ENCODE results near the gene NR6A1. TPM values are rescaled to one million over a fixed set of nuclear protein-coding genes. Genes with fewer than 3 reads are reported as not detected.

Gene NR6A1
- total RNA-seq, 1 donor from 2014 or later: 63.8 TPM

DNA sequence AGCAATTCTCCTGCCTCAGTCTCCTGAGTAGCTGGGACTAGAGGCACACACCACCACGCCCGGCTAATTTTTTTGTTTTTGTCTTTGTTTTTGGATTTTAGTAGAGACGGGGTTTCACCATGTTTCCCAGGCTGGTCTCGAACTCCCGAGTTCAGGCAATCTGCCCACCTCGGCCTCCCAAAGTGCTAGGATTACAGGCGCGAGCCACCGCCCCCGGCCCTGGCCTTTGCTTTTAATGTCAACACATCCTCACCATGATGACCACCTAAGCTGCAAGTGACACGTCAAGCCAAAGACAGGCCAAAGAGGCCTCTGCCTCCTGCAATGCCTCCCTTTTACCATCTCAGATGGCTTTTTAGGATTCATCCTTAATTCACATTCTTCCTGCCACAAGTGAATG is 142.4 kb downstream of the NR6A1 start:
- H3K4me3 Mint-ChIP-seq (ENCODE audit: unreplicated experiment): no peak overlapping the region
- no peaks in the 10 kb centered on the region for H3K9me3 Mint-ChIP-seq (ENCODE audit: unreplicated experiment)
- peaks cover 7% of the 10 kb centered on the region for H3K4me1 Mint-ChIP-seq (ENCODE audit: unreplicated experiment)
- TF ChIP-seq, protein P1, sequence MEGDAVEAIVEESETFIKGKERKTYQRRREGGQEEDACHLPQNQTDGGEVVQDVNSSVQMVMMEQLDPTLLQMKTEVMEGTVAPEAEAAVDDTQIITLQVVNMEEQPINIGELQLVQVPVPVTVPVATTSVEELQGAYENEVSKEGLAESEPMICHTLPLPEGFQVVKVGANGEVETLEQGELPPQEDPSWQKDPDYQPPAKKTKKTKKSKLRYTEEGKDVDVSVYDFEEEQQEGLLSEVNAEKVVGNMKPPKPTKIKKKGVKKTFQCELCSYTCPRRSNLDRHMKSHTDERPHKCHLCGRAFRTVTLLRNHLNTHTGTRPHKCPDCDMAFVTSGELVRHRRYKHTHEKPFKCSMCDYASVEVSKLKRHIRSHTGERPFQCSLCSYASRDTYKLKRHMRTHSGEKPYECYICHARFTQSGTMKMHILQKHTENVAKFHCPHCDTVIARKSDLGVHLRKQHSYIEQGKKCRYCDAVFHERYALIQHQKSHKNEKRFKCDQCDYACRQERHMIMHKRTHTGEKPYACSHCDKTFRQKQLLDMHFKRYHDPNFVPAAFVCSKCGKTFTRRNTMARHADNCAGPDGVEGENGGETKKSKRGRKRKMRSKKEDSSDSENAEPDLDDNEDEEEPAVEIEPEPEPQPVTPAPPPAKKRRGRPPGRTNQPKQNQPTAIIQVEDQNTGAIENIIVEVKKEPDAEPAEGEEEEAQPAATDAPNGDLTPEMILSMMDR (IDR thresholded peaks at IDR 0.05; ENCODE audit: unreplicated experiment): no peak
- no peaks in the 10 kb centered on the region for H3K27me3 Mint-ChIP-seq (ENCODE audit: unreplicated experiment)
- no peak overlapping the region for H3K27ac Mint-ChIP-seq (ENCODE audit: unreplicated experiment)
- no peaks in the 10 kb centered on the region for H3K36me3 Mint-ChIP-seq (ENCODE audit: low read depth, unreplicated experiment)
- no peak for DNase-seq (ENCODE audit: low spot score)

DNA sequence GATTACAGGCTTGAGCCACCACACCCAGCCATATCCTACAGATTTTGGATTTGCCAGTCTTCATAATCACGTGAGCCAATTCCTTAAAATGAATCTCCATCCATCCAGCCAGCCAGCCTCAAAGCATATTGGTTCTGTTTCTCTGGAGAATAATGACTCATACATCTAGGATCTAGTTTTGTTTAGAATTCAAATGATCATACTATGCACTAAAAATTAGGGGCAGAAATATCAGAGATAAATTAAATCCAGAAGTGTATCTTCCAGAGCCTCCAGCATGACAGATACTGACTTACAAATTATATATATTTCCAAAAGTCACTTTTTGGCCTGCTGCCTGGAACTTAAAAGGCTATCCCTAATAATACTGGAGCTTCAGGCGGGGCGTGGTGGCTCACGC is 144.8 kb downstream of the NR6A1 start:
- TF ChIP-seq, protein P1 (IDR thresholded peaks at IDR 0.05; ENCODE audit: unreplicated experiment): no peak
- Mint-ChIP-seq H3K4me1 (ENCODE audit: unreplicated experiment) (peaks cover 16% of the 10 kb centered on the region), H3K36me3 (ENCODE audit: low read depth, unreplicated experiment) (no peaks in the 10 kb centered on the region), H3K4me3 (ENCODE audit: unreplicated experiment) (no peak overlapping the region), H3K9me3 (ENCODE audit: unreplicated experiment) (no peaks in the 10 kb centered on the region), H3K27me3 (ENCODE audit: unreplicated experiment) (peaks cover 3% of the 10 kb centered on the region), H3K27ac (ENCODE audit: unreplicated experiment) (no peak overlapping the region)
- no peak for DNase-seq (ENCODE audit: low spot score)

DNA sequence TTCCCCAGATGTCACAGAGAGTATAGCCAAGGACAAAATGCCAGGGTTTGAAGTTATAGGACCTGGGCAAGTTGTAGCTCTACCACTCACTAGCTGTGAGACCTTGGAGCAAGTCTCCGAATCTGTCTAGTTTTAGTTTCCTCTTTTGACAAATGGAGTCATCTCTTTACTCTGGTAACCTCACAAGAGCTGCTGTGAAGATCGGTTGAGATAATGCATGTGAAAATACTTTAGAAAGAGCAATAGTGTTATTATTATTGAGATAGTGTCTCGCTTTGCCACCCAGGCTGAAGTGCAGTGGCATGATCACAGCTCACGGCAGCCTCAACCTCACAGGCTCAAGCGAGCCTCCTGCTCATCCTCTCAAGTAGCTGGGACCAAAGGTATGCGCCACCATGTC is 146.0 kb downstream of the NR6A1 start:
- DNase-seq (ENCODE audit: low spot score): no peak
- TF ChIP-seq, protein P1 (IDR thresholded peaks at IDR 0.05; ENCODE audit: unreplicated experiment): no peak
- peaks cover 3% of the 10 kb centered on the region for H3K27me3 Mint-ChIP-seq (ENCODE audit: unreplicated experiment)
- H3K4me3 Mint-ChIP-seq (ENCODE audit: unreplicated experiment): no peak overlapping the region
- no peaks in the 10 kb centered on the region for H3K9me3 Mint-ChIP-seq (ENCODE audit: unreplicated experiment)
- peaks cover 16% of the 10 kb centered on the region for H3K4me1 Mint-ChIP-seq (ENCODE audit: unreplicated experiment)
- no peaks in the 10 kb centered on the region for H3K36me3 Mint-ChIP-seq (ENCODE audit: low read depth, unreplicated experiment)
- no peak overlapping the region for H3K27ac Mint-ChIP-seq (ENCODE audit: unreplicated experiment)

DNA sequence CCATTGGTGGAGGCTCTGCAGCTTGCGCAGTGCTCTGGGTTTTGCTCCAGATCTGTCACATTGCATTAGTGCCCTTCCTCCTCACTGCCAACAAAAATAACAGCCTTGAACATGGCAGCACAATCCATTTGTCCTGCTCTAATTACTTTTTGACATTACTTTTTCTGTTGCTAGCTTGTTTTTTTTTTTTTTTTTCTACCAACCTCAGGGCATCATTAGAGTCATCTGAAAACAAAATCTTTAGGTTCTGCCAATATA is 146.4 kb downstream of the NR6A1 start:
- Mint-ChIP-seq H3K36me3 (ENCODE audit: low read depth, unreplicated experiment) (no peaks in the 10 kb centered on the region), H3K4me1 (ENCODE audit: unreplicated experiment) (peaks cover 13% of the 10 kb centered on the region), H3K27ac (ENCODE audit: unreplicated experiment) (no peak overlapping the region), H3K4me3 (ENCODE audit: unreplicated experiment) (no peak overlapping the region), H3K27me3 (ENCODE audit: unreplicated experiment) (peaks cover 3% of the 10 kb centered on the region), H3K9me3 (ENCODE audit: unreplicated experiment) (no peaks in the 10 kb centered on the region)
- no peak for DNase-seq (ENCODE audit: low spot score)
- TF ChIP-seq, protein P1 (IDR thresholded peaks at IDR 0.05; ENCODE audit: unreplicated experiment): no peak

DNA sequence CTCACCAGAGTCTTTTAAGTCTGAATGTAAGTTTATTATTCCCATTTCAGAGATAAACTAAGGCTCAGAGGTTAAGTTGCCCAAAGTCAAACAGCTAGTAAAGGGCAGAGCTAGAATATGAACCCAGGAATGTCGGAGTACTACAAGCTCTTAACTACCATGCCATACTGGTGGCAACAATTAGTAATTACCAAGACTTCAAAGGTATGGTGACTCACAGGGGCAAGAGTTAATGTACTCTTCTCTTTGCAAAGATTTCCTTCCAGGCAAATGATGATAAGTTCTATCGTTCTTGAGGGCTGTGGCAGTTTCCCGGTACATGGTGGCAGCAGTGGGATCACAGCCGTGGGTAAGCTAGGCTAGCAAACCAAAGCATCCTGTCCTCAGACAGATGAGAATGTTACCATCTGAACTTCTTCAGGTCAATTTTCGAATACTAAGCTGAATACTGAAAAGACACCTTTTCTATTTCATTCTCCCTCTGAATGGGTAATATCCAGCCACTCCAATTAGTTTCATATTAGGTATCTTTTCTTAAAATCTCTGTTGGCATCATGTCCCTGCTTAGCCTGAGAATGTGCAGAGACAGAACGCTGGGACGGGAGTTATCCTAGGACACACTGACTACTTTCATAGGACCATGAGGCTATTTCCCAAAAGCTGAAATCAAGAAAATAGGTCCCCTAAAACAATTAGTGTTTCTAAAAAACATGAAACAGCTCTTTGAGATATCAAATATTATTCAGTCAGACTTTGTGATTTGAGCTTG is 147.0 kb downstream of the NR6A1 start:
- Mint-ChIP-seq H3K27me3 (ENCODE audit: unreplicated experiment) (peaks cover 3% of the 10 kb centered on the region), H3K36me3 (ENCODE audit: low read depth, unreplicated experiment) (no peaks in the 10 kb centered on the region), H3K4me3 (ENCODE audit: unreplicated experiment) (no peak overlapping the region), H3K4me1 (ENCODE audit: unreplicated experiment) (peaks cover 9% of the 10 kb centered on the region), H3K9me3 (ENCODE audit: unreplicated experiment) (no peaks in the 10 kb centered on the region), H3K27ac (ENCODE audit: unreplicated experiment) (no peak overlapping the region)
- DNase-seq (ENCODE audit: low spot score): no peak
- TF ChIP-seq, protein P1 (IDR thresholded peaks at IDR 0.05; ENCODE audit: unreplicated experiment): no peak

Data from endothelial cell (in vitro differentiated cells).